ENCODE data around the gene TMED3.
"Not testable (repeated sequence)": the region's sequence is repeated elsewhere in the genome, so short reads cannot be mapped to it uniquely, and the experiment has no call there.

Gene TMED3

DNA sequence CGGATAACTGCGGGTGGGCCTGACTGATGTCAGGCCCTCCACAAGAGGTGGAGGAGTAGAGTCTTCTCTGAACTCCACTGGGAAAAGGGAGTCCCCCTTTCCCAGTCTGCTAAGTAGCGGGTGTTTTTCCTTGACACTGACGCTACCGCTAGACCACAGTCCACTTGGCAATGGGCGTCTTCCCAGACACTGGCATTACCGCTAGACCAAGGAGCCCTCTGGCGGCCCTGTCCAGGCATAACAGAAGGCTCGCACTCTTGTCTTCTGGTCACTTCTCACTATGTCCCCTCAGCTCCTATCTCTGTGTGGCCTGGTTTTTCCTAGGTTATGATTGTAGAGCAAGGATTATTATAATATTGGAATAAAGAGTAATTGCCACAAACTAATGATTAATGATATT, 9.1 kb downstream of the TMED3 start:
- not testable (repeated sequence) for DNase-seq

DNA sequence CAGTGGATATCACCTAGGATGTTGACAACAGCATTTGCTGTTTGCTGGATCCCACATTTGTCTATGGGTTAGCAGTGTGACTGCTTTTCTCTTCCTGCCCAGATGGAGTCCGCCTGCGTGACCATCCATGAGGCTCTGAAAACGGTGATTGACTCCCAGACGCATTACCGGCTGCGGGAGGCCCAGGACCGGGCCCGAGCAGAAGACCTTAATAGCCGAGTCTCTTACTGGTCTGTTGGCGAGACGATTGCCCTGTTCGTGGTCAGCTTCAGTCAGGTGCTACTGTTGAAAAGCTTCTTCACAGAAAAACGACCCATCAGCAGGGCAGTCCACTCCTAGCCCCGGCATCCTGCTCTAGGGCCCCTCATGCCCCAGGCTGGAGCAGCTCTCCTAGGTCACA, 11.0 kb downstream of the TMED3 start:
- DNase-seq = no peak

DNA sequence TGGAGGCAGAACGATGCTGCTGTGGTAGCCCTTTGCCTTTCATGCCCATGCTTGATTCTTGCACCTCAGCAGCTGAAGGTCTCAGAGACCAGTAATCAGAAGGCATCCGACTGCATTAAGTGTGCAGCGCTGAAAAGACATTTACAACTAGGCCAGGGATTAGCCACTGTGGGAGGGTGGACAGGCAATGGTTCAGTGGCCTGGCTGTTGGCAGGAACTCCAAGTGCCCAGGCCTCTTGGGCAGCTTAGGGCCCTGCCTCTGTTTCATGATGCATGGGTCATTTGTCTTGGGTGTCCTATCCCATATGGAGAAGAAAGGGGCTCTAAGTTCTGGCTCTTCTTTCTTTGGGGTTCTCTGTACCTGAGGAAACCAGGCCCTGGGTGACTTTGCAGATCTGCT, 11.4 kb downstream of the TMED3 start:
- no peak for DNase-seq

DNA sequence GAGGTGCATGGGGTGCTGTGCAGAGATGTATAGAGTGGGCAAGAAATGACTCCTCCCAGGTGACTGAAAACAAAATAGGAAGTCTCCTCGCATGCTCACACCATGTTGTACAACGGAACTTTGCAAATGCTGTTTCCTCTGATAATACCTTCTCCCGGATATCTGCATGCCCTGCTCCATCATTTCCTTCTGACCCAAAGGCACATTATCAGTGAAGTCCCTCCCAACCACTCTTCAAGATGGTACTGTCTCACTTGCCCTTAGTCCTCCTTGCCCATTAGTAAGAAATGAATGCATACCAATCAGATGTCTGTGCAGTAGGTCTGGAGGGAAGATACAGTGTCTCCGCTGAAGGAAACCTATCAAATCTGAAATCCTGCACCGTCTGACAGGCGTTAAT, 12.0 kb downstream of the TMED3 start:
- DNase-seq = no peak

DNA sequence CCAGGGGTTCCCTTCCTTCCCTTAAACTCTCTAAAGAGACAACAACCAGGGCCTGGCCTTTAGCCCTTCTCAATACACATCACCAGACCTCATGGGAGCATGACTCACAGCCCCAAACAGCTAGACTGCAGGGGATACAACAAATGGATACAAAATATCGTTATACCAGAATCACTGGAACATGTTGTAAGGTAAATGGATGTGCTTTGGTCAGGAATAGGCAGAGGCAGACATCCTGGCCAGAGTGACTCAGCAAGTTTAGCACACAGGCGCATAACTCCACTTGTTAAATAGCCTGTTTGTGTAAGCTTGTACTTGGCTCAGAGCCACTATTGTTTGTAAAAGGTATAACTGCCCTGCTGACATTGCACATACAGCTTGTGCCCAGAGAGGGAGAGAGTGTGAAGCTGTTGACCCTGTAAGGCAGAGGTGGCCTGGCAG, 18.3 kb downstream of the TMED3 start:
- DNase-seq = no peak

DNA sequence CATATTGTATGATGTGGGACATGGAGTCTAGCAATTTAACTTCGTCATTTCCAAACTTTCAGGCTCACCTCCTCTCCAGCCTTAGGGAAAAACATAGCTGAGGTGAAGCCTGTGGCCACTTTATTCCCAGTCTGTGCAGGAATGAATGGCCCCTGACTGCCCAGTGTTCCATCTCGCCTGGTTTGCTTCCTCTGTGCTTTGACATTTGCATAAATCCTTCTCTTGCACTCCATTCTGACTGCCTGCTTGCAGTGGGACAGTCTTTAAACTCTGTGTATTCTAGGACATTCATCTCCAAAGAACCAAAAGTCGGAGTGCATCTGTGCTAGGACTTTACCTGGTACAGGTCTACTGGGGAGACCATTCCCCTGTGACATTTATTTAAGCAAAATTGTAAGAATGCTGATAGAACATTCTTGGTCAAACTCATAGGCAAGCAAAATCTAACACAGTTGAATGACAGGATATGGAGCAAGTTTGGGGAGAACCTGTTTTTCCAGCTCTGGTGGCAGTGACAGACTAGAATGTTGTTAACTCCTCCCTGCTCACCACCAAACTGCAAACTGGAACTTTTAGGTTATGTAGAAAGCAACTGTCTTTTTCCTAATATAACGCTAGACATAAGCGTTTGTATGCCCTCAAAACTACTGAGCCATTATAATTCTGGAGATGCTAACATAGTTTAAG, 22.1 kb downstream of the TMED3 start:
- DNase-seq = no peak

DNA sequence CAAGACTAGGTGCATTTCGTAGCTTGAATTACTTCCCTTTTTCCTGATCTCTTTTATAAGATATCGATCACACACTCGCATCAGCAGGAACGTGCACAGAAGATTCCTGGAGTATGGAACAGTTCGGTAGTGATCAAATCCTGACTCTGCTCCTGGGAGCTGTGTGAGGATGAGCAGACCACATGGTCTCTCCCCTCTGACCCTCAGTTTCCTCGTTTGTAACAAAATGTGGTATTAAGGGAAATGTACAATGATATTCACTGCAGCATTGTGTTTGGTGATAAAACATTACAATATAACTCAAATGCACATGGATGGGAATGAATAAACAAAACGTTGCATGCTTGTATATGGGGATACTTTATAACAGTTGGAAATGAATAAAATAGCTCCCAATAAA, 26.7 kb downstream of the TMED3 start:
- no peak for DNase-seq

DNA sequence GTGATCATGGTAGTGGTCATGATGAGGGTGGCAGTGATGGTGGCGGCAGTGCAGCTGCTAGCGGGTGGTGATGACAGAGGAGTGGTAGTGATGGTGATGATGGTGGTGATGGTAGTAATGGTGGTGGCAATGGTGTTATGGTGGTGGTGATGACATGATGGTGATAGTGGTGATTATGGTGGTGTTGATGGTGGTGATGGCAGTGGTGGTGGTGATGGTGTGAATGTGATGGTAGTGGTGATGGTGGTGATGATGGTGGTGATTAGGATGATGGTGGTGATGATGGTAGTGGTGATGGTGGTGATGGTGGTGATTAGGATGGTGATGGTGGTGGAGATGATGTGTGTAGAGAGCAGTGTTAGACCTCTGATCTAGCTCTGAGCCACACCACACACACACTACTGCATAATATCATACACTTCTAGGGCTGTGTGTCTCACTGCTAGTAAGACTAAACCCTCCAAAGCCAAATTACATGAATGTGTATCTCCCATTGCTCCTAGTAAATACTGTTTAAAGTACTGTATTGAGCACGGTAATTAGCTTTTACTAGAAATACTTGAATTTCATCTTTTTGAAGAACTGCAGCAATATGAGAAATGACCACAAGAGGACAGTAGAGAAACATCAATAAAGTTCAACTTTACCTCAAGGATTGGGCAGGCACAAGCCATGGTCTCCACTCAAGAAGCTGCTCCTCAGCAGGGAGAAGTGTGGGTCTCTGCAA, 28.8 kb downstream of the TMED3 start:
- peak; percentile 17 for DNase-seq

DNA sequence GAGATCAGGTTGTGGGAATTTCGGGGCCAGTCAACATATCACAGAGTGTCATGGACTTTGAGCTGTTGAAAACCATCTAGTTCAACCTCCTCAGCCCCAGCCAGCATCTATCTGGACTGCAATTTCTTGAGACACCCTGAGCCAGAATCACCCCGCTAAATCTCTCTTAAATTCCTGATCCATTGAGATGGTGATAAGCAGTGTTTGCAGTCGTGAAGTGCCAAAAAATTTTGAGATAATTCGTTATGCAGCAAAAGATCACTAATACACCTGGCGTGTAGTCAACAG, 29.3 kb downstream of the TMED3 start:
- DNase-seq = no peak

DNA sequence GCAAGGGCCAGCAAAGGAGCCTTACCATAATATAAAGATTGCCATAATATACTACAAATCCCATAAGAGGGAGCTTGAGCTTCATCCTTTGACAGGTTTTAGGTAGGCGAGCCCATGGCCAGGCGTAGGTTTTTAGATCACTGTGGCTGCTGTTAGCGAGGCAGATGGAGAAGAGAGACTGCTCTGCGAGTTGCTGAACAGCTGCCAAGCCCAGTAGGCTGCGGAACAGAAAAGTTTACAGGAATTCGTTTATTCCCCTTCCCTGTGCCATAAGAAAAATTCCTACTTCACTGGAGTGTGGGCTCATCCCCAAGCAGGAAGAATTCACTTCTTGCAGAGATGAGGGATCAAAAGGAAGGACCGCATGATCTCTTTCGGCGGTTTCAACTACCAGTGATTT, 30.5 kb downstream of the TMED3 start:
- no peak for DNase-seq

DNA sequence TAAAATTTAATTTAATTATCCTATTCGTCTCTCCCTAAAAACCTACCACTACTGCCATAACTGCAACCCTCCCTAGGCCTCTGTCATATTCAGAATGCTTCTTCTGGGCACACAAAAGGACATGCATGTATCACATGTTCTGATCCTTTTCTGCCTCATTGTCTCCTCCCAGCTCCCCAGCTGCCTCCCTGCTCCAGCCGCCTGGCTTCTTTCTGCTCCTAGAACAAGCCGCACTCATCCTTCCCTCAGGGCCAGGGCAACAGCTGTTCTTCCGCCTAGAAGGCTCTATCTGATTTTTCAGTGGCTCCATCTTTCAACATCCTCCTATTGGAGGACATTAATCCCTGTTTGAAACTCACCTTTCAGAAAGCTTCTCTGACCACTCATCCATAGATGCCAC, 38.6 kb downstream of the TMED3 start:
- DNase-seq = no peak

DNA sequence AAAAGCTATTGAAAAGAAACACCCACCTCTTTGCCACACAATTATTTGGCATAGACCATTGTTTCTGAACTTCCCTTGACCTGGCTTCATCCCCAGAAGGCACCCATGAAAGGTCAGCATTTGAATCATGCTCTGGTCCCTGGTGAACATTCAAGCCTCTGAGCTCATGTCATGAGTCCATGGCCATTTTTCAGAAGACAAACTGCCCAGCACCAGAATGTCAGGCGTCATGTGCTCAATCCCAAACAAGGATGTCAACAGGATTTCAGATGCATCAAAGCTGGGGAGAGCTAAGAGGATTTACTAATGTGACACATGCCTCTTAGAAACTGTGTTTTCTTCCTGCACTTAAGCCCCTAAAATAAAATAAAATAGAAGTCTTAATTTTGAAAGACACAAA, 41.3 kb downstream of the TMED3 start:
- no peak for DNase-seq

DNA sequence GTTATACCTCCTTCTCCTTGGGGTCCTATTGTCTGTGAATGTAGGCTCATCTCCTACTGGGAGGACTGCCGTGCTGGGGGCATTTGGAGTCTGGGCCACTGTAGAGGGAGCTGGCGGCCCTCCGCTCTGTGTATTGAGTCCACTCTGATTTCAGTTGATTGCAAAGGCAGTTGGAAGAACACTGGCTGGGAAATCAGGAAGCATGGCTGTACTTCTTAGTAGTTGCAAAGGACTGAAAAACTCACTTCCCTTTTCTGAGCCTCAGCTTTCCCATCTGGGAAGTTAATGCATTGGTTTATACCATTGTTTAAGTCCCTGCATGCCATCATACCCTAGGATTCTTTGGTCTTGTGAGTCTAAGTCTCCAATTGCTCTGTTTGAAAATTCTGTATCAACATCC, 46.7 kb downstream of the TMED3 start:
- no peak for DNase-seq

DNA sequence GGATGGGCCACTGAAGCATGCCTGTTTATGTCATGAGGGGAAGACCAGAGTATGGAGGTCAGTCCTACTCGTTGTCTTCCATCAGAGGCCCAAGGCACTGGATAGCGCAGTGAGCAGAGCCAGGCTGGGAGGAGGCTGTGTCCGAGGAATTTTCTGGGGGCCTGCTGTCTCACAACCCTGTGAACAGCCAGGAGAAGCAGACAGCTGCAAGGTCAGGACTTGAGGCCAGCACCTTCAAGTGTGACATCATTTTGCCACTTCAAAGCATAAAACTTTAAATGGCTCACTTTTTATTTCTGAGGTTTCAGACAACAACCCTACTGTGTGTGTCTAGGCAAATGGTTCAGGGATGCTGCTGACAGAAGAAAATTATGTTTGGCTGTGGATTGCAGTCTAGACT, 47.2 kb downstream of the TMED3 start:
- no peak for DNase-seq

DNA sequence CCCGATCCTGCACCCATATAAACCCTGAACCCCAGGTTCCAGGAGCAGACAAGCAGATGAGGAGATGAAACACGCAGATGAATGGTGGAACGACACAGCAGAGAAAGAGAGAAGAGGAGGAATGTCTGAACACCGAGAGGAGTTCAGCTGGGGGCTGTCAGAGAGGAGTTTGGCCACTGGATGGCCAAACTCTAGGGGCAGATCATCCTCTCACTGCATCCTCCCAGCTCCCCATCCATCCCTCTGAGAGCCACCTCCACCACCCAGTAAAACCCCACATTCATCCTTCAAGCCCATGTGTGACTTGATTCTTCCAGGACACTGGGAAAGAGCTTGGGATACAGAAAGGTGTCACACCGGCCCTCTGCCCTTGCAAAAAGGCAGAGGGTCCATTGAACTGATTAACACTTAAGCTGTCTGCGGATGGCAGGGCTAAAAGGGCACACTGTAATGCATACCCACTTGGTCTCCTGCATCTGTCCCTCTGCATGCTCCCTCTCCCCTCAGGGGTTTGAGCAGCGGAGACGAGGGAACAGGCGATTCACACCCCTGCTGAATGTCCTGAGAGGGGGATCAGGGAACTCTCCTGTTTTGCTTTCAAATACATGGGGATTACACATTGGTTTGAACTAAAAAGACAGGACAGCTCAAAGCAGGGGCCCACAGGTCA, 53.8 kb downstream of the TMED3 start:
- DNase-seq = no peak

DNA sequence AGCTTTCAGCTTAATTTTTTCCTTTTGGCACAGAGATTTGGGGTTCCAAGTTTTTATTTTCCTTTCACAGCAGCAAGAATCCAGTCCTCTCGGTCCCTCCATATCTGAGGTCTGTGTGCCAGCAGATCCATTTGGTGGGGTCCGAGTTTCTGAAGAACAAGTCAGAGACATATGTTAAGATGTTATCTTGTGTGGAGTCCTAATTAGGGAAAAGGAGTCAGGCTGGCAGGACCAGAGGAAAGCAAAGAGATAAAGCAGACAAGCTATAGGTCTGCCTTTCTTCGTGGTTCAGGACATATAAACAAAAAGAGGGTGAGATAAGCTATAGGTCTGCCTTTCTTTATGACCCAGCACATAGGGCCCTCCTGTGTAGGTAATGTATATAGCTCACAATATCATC, 54.9 kb downstream of the TMED3 start:
- no peak for DNase-seq

DNA sequence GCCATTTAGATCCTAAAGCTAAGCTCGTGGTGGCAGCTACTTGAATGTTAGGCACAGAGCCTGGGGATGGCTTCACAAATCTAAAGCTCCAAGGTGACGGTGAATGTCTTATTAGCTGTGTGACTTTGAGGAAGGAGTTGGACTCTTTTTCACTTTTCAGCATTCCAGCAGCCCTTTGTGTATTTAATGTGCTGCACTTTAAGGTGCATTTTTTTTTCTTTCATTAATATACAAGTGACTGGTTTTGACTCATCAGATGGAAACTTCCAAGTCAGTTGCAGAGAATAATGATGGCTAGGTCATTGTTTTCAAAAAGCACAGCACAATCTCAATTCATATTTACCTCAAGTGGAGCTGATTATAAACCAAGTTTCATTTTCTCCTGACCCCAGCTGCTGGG, 55.8 kb downstream of the TMED3 start:
- DNase-seq = no peak

DNA sequence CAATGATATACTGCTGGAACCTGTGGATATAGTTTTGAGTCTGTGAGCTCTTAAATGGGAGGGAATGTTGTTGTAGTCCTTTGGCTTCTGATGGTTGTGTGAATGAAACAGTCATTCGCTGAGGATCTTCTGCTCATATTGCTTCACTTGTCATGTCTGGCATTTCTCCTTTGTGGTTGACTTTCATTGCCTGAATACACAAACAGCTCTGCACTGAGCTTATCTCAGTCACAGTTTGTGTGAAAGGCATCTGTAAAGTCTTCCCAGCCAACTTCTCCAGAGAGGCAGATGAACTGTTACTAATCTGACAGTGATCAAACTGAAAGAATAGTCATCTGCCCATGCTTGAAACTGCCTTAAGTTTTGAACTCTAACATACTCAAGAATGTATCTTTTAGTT, 59.8 kb downstream of the TMED3 start:
- no peak for DNase-seq

DNA sequence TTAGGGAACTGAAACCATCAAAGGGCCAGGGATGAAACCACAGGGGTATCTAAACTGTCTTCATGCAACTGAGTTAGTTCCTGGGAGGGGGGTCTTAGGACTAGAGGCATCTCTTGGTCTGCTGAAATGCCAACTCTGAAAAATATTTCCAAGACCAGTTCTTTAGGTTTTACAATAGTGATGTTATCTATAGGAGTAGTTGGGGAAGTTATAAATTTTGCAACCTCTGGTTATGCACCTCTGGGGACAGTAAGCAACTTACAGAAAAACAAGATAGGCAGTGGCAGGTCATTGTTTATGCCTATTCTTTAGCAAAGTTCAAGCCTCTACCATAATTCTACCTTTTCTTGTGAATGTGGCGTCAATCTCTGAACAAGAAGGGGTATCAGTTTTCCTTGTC, 60.7 kb downstream of the TMED3 start:
- DNase-seq = no peak

DNA sequence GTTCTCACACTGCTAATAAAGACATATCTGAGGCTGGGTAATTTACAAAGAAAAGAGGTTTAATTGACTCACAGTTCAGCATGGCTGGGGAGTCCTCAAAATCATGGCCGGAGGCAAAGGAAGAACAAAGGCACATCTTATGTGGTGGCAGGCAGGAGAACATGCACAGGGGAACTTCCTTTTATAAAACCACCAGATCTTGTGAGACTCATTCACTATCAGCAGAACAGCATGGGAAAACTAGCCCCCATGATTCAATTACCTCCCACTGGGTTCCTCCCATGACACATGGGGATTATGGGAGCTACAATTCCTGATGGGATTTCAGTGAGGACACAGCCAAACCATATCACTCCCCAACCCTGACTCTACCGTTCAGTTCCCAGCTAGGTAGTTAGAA, 61.5 kb downstream of the TMED3 start:
- DNase-seq = no peak

Measured in CD4-positive, alpha-beta T cell treated with Interleukin-10 for 1 hour (primary cell).